Neural progenitor cell (in vitro differentiated cells): ENCODE results near the gene F2RL3.

Experiments
- CTCF ChIP-seq: fragments of 200-600 bp; sonication (generic); IDR thresholded peaks from 2 replicates; pipeline ENCODE4 v1.5.1; 2017; ENCODE audit warnings: antibody characterized with exemption, mild to moderate bottlenecking
- EZH2 ChIP-seq: fragments of 200-600 bp; sonication (generic); IDR thresholded peaks from 2 replicates; pipeline ENCODE4 v1.6.1; 2017; ENCODE audit warnings: antibody characterized with exemption, mild to moderate bottlenecking, moderate library complexity

- TF ChIP-seq CTCF (no peak), EZH2 (no peak)
These were observed 12.8 kb downstream of the F2RL3 start for GRCh38 chr19:16901491-16902175.
